Tibial artery (tissue), 4 donors: ENCODE results near the gene FAM13A.

Experiments used
- DNase-seq, 2 donors: peaks; one replicate each; pipeline ENCODE4 v3.0.0-alpha.2; 2019
- H3K27ac ChIP-seq, 2 donors: fragments of 200-600 bp; sonication (generic) in 1 of 2; 1 replicate in 1 of 2; 2 replicates in 1 of 2; pipeline ENCODE4 v1.5.1; 2018 to 2019; ENCODE audit warnings: mild to moderate bottlenecking in 1 of 2
- H3K27me3 ChIP-seq, 2 donors: fragments of 200-600 bp; sonication (generic) in 1 of 2; one replicate each; pipeline versions ENCODE4 v1.5.1 to v1.6.0; 2016 to 2019
- H3K36me3 ChIP-seq, 3 donors: fragments of 200-600 bp; sonication (generic) in 2 of 3; one replicate each; pipeline ENCODE4 v1.5.1; 2016 to 2019; ENCODE audit warnings: mild to moderate bottlenecking in 2 of 3
- H3K4me1 ChIP-seq, 4 donors: fragments of 200-600 bp; sonication (generic) in 2 of 4; 1 replicate in 3 of 4; 2 replicates in 1 of 4; pipeline ENCODE4 v1.5.1; 2016 to 2019
- H3K4me3 ChIP-seq, 2 donors: fragments of 200-600 bp; sonication (generic) in 1 of 2; 1 replicate in 1 of 2; 2 replicates in 1 of 2; pipeline ENCODE4 v1.5.1; 2018 to 2019; ENCODE audit warnings: mild to moderate bottlenecking in 2 of 2
- H3K9me3 ChIP-seq, 3 donors: fragments of 200-600 bp; sonication (generic) in 1 of 3; one replicate each; pipeline ENCODE4 v1.5.1; 2016 to 2019
- CTCF ChIP-seq, 2 experiments: fragments of 200-600 bp in 1 of 2; fragments of 450-650 bp in 1 of 2; IDR thresholded peaks; one replicate each; pipeline ENCODE4 v1.5.1; 2017 to 2019; ENCODE audit warnings: antibody characterized with exemption in 2 of 2, mild to moderate bottlenecking in 1 of 2, moderate library complexity in 1 of 2
- intact Hi-C: fragments of 100-400 bp; cut with DNase I; formaldehyde crosslinking; loops from one replicate; pipeline ENCODE4 v1.15.0; 2023; ENCODE audit warnings: low total_unique reads

Gene FAM13A

GRCh38 chr4:88719381-88719780 is 337.6 kb downstream of the FAM13A start:
- TF ChIP-seq CTCF (IDR thresholded peaks at IDR 0.05) = no peak
- no peak overlapping the region for H3K27ac ChIP-seq
- H3K27me3 ChIP-seq = no peaks in the 10 kb centered on the region
- peaks cover 17 to 35% (median 23%) of the 10 kb centered on the region in 3 donors for H3K36me3 ChIP-seq
- peaks cover 0 to 44% (median 33%) of the 10 kb centered on the region in 4 donors for H3K4me1 ChIP-seq
- intact Hi-C loops = no loop called here
- H3K4me3 ChIP-seq = no peak overlapping the region
- peaks cover 0 to 7% (median 7%) of the 10 kb centered on the region in 3 donors for H3K9me3 ChIP-seq
- DNase-seq = no peak

GRCh38 chr4:88718098-88718497 is 338.9 kb downstream of the FAM13A start:
- intact Hi-C loops = no loop called here
- H3K4me1 ChIP-seq = peaks cover 0 to 31% (median 25%) of the 10 kb centered on the region in 4 donors
- no peak for DNase-seq
- no peak overlapping the region for H3K27ac ChIP-seq
- H3K27me3 ChIP-seq = no peaks in the 10 kb centered on the region
- no peak overlapping the region for H3K4me3 ChIP-seq
- peaks cover 17 to 24% (median 23%) of the 10 kb centered on the region in 3 donors for H3K36me3 ChIP-seq
- no peak for TF ChIP-seq CTCF (IDR thresholded peaks at IDR 0.05)
- peaks cover 0 to 7% (median 7%) of the 10 kb centered on the region in 3 donors for H3K9me3 ChIP-seq

- Histone ChIP-seq H3K27me3 (no peaks in the 10 kb centered on the region), H3K4me1 (no peaks in the 10 kb centered on the region), H3K4me3 (no peak overlapping the region), H3K36me3 (peaks cover 30 to 36% (median 34%) of the 10 kb centered on the region in 3 donors), H3K27ac (no peak overlapping the region), H3K9me3 (peaks cover 0 to 7% (median 7%) of the 10 kb centered on the region in 3 donors)
- TF ChIP-seq CTCF (IDR thresholded peaks at IDR 0.05) = no peak
- intact Hi-C loops = no loop called here
- no peak for DNase-seq
Measured at GRCh38 chr4:88713782-88714181, 343.2 kb downstream of the FAM13A start.

- intact Hi-C loops = loop anchor here (10.0 kb wide), 2 partner anchors 105 to 395 kb away; no protein-coding TSS in a partner anchor
- H3K4me1 ChIP-seq = peaks cover 0 to 23% (median 21%) of the 10 kb centered on the region in 4 donors
- H3K27ac ChIP-seq = no peak overlapping the region
- no peaks in the 10 kb centered on the region for H3K9me3 ChIP-seq
- no peak for DNase-seq
- H3K4me3 ChIP-seq = no peak overlapping the region
- peaks cover 18 to 34% (median 20%) of the 10 kb centered on the region in 3 donors for H3K36me3 ChIP-seq
- no peak for TF ChIP-seq CTCF (IDR thresholded peaks at IDR 0.05)
- H3K27me3 ChIP-seq = no peaks in the 10 kb centered on the region
Measured at GRCh38 chr4:88709989-88710388, 347.0 kb downstream of the FAM13A start.

GRCh38 chr4:88706574-88706973 is 350.4 kb downstream of the FAM13A start:
- intact Hi-C loops = loop anchor here (2.0 to 10.0 kb wide), 3 partner anchors 108 to 398 kb away; no protein-coding TSS in a partner anchor
- Histone ChIP-seq H3K36me3 (peaks cover 22 to 60% (median 28%) of the 10 kb centered on the region in 3 donors), H3K4me3 (no peak overlapping the region), H3K27me3 (no peaks in the 10 kb centered on the region), H3K4me1 (peaks cover 0 to 23% (median 21%) of the 10 kb centered on the region in 4 donors), H3K9me3 (no peaks in the 10 kb centered on the region), H3K27ac (peak overlapping the region; percentile 62 to 79)
- peak; percentile 69 to 70 for TF ChIP-seq CTCF (IDR thresholded peaks at IDR 0.05)
- DNase-seq = peak in 1 of 2 donors; percentile 80
